Right lobe of liver (tissue), 6 donors: ENCODE results near the gene PTPRM. TPM values are rescaled to one million over a fixed set of nuclear protein-coding genes. Genes with fewer than 3 reads are reported as not detected.
A peak's percentile ranks its signal among the peaks of the same experiment; 100 is the strongest.

Experiments used
- ATAC-seq, 4 donors: fragments of 200-7000 bp; cut with Tn5 transposase; one replicate each; pipeline ENCODE4 v1.9.1; 2020; ENCODE audit warnings: mild to moderate bottlenecking in 4 of 4, moderate library complexity in 4 of 4
- DNase-seq, 3 donors: peaks; one replicate each; pipeline ENCODE4 v3.0.0-alpha.2; 2020
- H3K27ac ChIP-seq, 3 donors: fragments of 200-600 bp; one replicate each; pipeline ENCODE4 v1.8.0; 2022
- H3K27me3 ChIP-seq, 2 donors: fragments of 200-600 bp; one replicate each; pipeline ENCODE4 v1.8.0; 2022
- H3K36me3 ChIP-seq, 4 donors: fragments of 200-600 bp; sonication (generic) in 1 of 4; one replicate each; pipeline versions ENCODE4 v1.5.1 to v1.8.0; 2017 to 2022; ENCODE audit warnings: control low read depth in 1 of 4
- H3K4me1 ChIP-seq, 4 donors: fragments of 200-600 bp; sonication (generic) in 1 of 4; one replicate each; pipeline versions ENCODE4 v1.5.1 to v1.8.0; 2017 to 2022; ENCODE audit warnings: control low read depth in 1 of 4
- H3K4me3 ChIP-seq, 3 donors: fragments of 200-600 bp; one replicate each; pipeline ENCODE4 v1.8.0; 2022
- H3K9me3 ChIP-seq, 4 donors: fragments of 200-600 bp; sonication (generic) in 1 of 4; one replicate each; pipeline versions ENCODE4 v1.5.1 to v1.8.0; 2017 to 2022; ENCODE audit warnings: control low read depth in 1 of 4
- CTCF ChIP-seq, 4 donors: fragments of 200-600 bp in 3 of 4; fragments of 450-650 bp in 1 of 4; IDR thresholded peaks; one replicate each; pipeline versions ENCODE4 v1.5.1 to v1.8.0; 2016 to 2022; ENCODE audit warnings: antibody characterized with exemption in 4 of 4, mild to moderate bottlenecking in 2 of 4
- POLR2A ChIP-seq: fragments of 450-650 bp; IDR thresholded peaks from one replicate; pipeline ENCODE4 v1.6.1; 2017; ENCODE audit warnings: antibody characterized with exemption, mild to moderate bottlenecking
- WGBS: methylation state at CpG from one replicate; pipeline ENCODE4 v1.1.6; 2018; ENCODE audit warnings: low coverage, low lambda C conversion rate; ENCODE audit not compliant: insufficient coverage; ENCODE audit errors: missing lambda C conversion rate; 5-methylcytosine and 5-hydroxymethylcytosine counted together
- intact Hi-C, 2 donors: fragments of 100-400 bp; cut with DNase I; formaldehyde crosslinking; loops; one replicate each; pipeline versions ENCODE4 v1.11.2 to v1.14.1; 2022
- total RNA-seq, 6 experiments: library from RNA; depleted of rRNA in 2 of 6; stranded (reverse); fragments of >200 nt in 2 of 6; fragmentation: NEBNext Ultra II Directional in 3 of 6; extraction: Animal tissue kit (Norgen Biotek cat#: 25700) in 3 of 6; gene quantifications; one replicate each; pipeline versions ENCODE4 v1.1.0 to v1.2.4, GENCODE V29; 2016 to 2023
- donor health status: DM: no; HTN: yes; CAD: no.
- donor health status: DM: no; HTN: no; CAD: no.
- donor health status: DM: no; HTN: no; CAD: no.
- donor health status: DM: no; HTN: yes; CAD: no.
- donor health status: DM: no; HTN: yes; CAD: no.

Gene PTPRM
- total RNA-seq, 6 experiments from 2014 or later = 15.1 to 45.7 (median 26.5) TPM

GRCh38 chr18:8339952-8340351, 772.8 kb downstream of the PTPRM start:
- TF ChIP-seq POLR2A (no peak), CTCF (IDR thresholded peaks at IDR 0.05) (no peak)
- Histone ChIP-seq H3K27me3 (no peaks in the 10 kb centered on the region), H3K4me3 (no peak overlapping the region), H3K4me1 (peaks cover 0 to 32% (median 11%) of the 10 kb centered on the region in 4 donors), H3K27ac (no peak overlapping the region), H3K36me3 (no peaks in the 10 kb centered on the region), H3K9me3 (no peaks in the 10 kb centered on the region)
- DNase-seq = no peak
- intact Hi-C loops = no loop called here
- no peak for ATAC-seq
- WGBS = 87% methylated on average over 5 of the region's 10 CpGs

GRCh38 chr18:8341481-8342230, 774.5 kb downstream of the PTPRM start:
- TF ChIP-seq CTCF (IDR thresholded peaks at IDR 0.05) = no peak
- H3K27ac ChIP-seq = peak overlapping the region in 2 of 3 donors; percentile 78 to 81
- no peak overlapping the region for H3K4me3 ChIP-seq
- H3K27me3 ChIP-seq = no peaks in the 10 kb centered on the region
- no peaks in the 10 kb centered on the region for H3K9me3 ChIP-seq
- DNase-seq (peak; percentile 54 to 79 (median 77)), ATAC-seq (peak; percentile 91 to 95 (median 92))
- intact Hi-C loops = no loop called here
- no peaks in the 10 kb centered on the region for H3K36me3 ChIP-seq
- H3K4me1 ChIP-seq = peaks cover 0 to 32% (median 11%) of the 10 kb centered on the region in 4 donors
- 17% methylated on average over 6 of the region's 6 CpGs for WGBS

- intact Hi-C loops = no loop called here
- Histone ChIP-seq H3K4me1 (no peaks in the 10 kb centered on the region), H3K36me3 (no peaks in the 10 kb centered on the region), H3K9me3 (no peaks in the 10 kb centered on the region), H3K27ac (no peak overlapping the region), H3K4me3 (no peak overlapping the region), H3K27me3 (no peaks in the 10 kb centered on the region)
- TF ChIP-seq POLR2A (no peak), CTCF (IDR thresholded peaks at IDR 0.05) (no peak)
- whole genome bisulfite sequencing = 93% methylated on average over 9 of the region's 17 CpGs
- ATAC-seq = no peak
- no peak for DNase-seq
Observed at GRCh38 chr18:8348051-8348720, 781.1 kb downstream of the PTPRM start.

- Histone ChIP-seq H3K27me3 (no peaks in the 10 kb centered on the region), H3K27ac (no peak overlapping the region), H3K4me1 (no peaks in the 10 kb centered on the region), H3K4me3 (no peak overlapping the region), H3K36me3 (no peaks in the 10 kb centered on the region), H3K9me3 (no peaks in the 10 kb centered on the region)
- WGBS = 94% methylated on average over 2 of the region's 3 CpGs
- TF ChIP-seq CTCF (IDR thresholded peaks at IDR 0.05) (no peak), POLR2A (no peak)
- intact Hi-C loops = no loop called here
- DNase-seq = no peak
- ATAC-seq = no peak
Observed at GRCh38 chr18:8349608-8350323, 782.6 kb downstream of the PTPRM start.
